CD4-positive, alpha-beta T cell treated with Interleukin-15 for 4 hours (primary cell): Measurements from ENCODE around the gene RGS18.
"Not testable (repeated sequence)": the region's sequence is repeated elsewhere in the genome, so short reads cannot be mapped to it uniquely, and the experiment has no call there.

Experiments
- DNase-seq: peaks from one replicate; pipeline ENCODE4 v3.0.0-alpha.2; 2020; ENCODE audit warnings: low spot score

Gene RGS18

GRCh38 chr1:192158181-192158580 lies at the start of gene RGS18:
RGS18 (plus strand) TSS chr1:192158462; CDS start chr1:192158638, 176 bp downstream.
- no peak for DNase-seq

GRCh38 chr1:192109576-192109975 lies 48.7 kb upstream of the RGS18 start:
- DNase-seq = no peak

- no peak for DNase-seq
Observed at GRCh38 chr1:192115000-192115399, 43.3 kb upstream of the RGS18 start.

DNA sequence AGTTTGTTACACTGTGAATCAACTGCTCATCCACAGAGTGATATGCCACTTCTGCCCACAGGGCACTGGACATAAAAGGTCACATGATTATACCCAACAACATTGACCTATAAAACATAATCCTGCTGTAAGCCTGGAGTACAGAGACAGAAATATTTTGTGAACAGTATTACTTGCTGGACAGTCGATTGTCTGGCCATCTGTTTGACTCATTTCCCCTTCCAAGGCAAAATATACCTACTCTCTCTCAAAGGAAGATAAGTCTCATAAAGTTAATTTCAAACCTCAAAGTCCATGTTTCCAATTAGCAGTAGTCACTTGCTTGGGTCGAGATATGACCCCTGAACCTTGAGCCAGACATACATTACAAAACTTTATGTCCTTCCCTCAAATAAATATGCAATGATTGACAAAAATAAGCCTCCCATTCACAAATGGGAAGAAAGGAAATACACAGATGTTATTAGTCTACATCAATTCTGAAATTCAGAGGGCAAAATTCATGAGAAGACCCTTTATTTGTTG lies 39.3 kb upstream of the RGS18 start:
- no peak for DNase-seq

GRCh38 chr1:192119701-192120100 lies 38.6 kb upstream of the RGS18 start:
- DNase-seq = no peak

GRCh38 chr1:192122668-192123067 lies 35.6 kb upstream of the RGS18 start:
- no peak for DNase-seq

GRCh38 chr1:192123212-192123611 lies 35.0 kb upstream of the RGS18 start:
- no peak for DNase-seq

DNA sequence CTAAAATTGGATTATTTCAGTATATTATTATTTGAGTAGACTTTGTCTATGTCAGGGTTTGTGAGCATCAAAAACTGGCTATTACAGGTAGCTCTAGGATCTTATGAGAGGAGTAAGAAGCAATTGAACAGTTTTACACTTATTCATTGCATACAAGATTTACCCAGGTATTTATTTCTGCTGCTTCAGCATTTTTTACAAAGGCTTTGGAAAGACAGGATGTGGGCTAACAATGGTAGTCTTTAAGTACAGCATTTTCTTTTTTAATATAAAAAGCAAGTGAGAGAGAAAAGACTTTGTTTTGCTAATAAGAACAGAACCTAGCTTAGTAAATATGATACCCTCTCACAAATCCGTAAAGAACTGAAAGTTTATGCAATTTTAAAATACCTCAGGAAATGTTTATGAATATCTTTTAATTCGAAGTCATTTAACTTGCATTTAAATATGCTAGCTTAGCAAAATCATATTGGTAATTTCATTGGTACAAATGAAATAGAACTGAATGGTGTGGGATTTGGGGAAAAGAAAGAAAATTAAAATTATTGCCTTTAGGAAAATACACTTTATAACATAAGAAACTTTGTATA lies 32.1 kb upstream of the RGS18 start:
- no peak for DNase-seq

GRCh38 chr1:192130175-192130574 lies 28.1 kb upstream of the RGS18 start:
- DNase-seq = no peak

DNA sequence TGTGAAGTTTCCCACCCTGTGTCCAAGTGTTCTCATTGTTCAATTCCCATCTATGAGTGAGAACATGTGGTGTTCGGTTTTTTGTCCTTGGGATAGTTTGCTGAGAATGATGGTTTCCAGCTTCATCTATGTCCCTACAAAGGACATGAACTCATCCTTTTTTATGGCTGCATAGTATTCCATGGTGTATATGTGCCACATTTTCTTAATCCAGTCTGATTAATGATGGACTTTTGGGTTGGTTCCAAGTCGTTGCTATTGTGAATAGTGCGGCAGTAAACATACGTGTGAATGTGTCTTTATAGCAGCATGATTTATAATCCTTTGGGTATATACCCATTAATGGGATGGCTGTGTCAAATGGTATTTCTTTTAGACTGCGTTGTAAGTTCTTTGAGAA lies 27.4 kb upstream of the RGS18 start:
- DNase-seq = not testable (repeated sequence)

- DNase-seq = no peak
Observed at GRCh38 chr1:192131914-192132313, 26.3 kb upstream of the RGS18 start.

GRCh38 chr1:192133350-192133926 lies 24.8 kb upstream of the RGS18 start:
- no peak for DNase-seq

DNA sequence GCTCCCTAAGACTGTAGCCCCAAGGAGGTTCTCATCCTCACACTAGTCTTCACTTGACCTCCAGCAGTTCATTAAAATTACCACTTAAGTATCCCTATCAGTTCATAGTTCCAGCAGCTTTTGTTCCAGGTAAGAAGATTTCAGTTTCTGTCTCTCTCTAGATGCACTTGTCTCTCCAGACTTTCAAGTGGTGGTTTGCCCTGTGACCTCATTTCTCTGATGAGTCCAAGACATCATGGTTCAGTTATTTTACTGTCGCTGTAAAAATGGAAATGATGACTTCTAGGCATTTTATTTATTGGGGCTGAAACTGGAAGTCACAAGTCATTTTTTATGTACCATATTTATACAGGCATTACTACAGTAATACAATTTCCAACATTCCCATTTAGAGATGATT lies 17.9 kb upstream of the RGS18 start:
- no peak for DNase-seq

GRCh38 chr1:192147221-192147620 lies 11.0 kb upstream of the RGS18 start:
- DNase-seq = no peak

- no peak for DNase-seq
Observed at GRCh38 chr1:192147696-192148095, 10.6 kb upstream of the RGS18 start.

DNA sequence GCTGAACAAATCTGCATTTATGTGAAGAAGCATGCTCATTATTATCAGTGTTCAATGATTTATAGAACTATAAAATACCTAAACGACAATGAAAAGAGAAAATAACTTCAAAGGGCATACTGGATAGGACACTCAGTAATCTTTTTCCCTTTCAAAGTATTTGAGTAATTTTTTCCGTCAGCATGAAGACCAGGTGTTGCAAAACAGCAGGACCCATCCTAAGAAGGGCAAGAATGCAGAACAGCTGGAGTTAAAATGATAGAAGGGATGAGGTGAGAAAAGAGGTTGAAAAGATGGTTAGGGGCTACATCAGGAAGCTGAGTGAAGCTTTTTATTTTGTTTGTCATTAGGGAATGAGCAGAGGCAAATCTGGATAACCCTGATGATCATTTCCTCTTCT lies 7.1 kb upstream of the RGS18 start:
- DNase-seq = no peak

- DNase-seq = no peak
Observed at GRCh38 chr1:192153276-192153675, 5.0 kb upstream of the RGS18 start.

GRCh38 chr1:192157067-192157466 lies 1.2 kb upstream of the RGS18 start:
- DNase-seq = no peak

GRCh38 chr1:192159014-192159413 lies 752 bp downstream of the RGS18 start:
- no peak for DNase-seq

DNA sequence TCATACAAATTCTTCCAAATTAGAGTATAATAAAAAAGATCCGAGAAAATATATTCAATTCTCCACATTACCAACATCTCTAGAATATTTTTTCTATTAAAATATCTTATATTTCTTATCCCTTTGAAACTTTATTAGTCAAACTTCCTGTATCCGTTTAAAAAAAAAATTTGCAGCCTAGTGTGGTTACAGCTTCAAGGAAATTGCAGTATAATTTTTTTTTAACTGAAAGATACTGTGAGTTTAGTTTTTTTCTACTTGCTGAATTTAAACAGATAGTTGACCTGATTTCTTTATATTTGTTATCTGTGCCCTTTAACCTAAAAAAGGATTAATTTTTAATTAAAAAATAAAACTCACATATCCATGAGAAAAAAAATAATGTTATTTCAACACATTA lies 1.5 kb downstream of the RGS18 start:
- DNase-seq = no peak

GRCh38 chr1:192160196-192160595 lies 1.9 kb downstream of the RGS18 start:
- no peak for DNase-seq

GRCh38 chr1:192161976-192162375 lies 3.7 kb downstream of the RGS18 start:
- no peak for DNase-seq

GRCh38 chr1:192162376-192162775 lies 4.1 kb downstream of the RGS18 start:
- DNase-seq = no peak

- not testable (repeated sequence) for DNase-seq
Observed at GRCh38 chr1:192165002-192165401, 6.7 kb downstream of the RGS18 start.
